OCI-LY1 (cell line): ENCODE data around the gene NOL6.

Experiments used
- H2AFZ ChIP-seq: fragments of 200-600 bp; sonication (generic), shearing (Covaris generic); 2 replicates; pipeline ENCODE4 v1.6.0; 2014; ENCODE audit warnings: antibody characterized with exemption, mild to moderate bottlenecking, low read length
- H3F3A ChIP-seq: fragments of 200-600 bp; sonication (generic), shearing (Covaris generic); 2 replicates; pipeline ENCODE4 v1.6.0; 2014; ENCODE audit warnings: mild to moderate bottlenecking, antibody characterized with exemption, low read length, moderate library complexity; ENCODE audit not compliant: insufficient read depth
- H3K27ac ChIP-seq: fragments of 200-600 bp; sonication (generic); 2 replicates; pipeline ENCODE4 v1.5.1; 2014; ENCODE audit warnings: low read length, mixed run types, mild to moderate bottlenecking, low read depth; ENCODE audit not compliant: poor library complexity, severe bottlenecking
- H3K27me3 ChIP-seq: fragments of 200-600 bp; sonication (generic); 2 replicates; pipeline ENCODE4 v1.6.0; 2014; ENCODE audit warnings: antibody characterized with exemption, mild to moderate bottlenecking, low read length, moderate library complexity; ENCODE audit not compliant: insufficient read depth
- H3K36me3 ChIP-seq: fragments of 200-600 bp; sonication (generic); 2 replicates; pipeline ENCODE4 v1.6.1; 2014; ENCODE audit warnings: mild to moderate bottlenecking, antibody characterized with exemption, low read length, moderate library complexity, mixed read lengths; ENCODE audit not compliant: insufficient read depth
- H3K4me1 ChIP-seq: fragments of 200-600 bp; sonication (generic); 2 replicates; pipeline ENCODE4 v1.5.1; 2014; ENCODE audit warnings: mild to moderate bottlenecking, low read length, moderate library complexity; ENCODE audit not compliant: insufficient read depth, severe bottlenecking
- H3K4me2 ChIP-seq: fragments of 200-600 bp; sonication (generic), shearing (Covaris generic); 2 replicates; pipeline ENCODE4 v1.6.1; 2014; ENCODE audit warnings: low read length
- H3K4me3 ChIP-seq: fragments of 200-600 bp; sonication (generic); 2 replicates; pipeline ENCODE4 v1.5.1; 2014; ENCODE audit warnings: low read length, low read depth, mild to moderate bottlenecking, mixed read lengths; ENCODE audit not compliant: poor library complexity, severe bottlenecking
- H3K79me2 ChIP-seq: fragments of 200-600 bp; shearing (Covaris generic); 2 replicates; pipeline ENCODE4 v1.6.1; 2016; ENCODE audit warnings: mixed run types, low read length, mixed read lengths; ENCODE audit not compliant: insufficient read depth
- H3K9ac ChIP-seq: fragments of 200-600 bp; sonication (generic), shearing (Covaris generic); 2 replicates; pipeline ENCODE4 v1.6.1; 2014; ENCODE audit warnings: mild to moderate bottlenecking, low read length, mixed read lengths
- H3K9me2 ChIP-seq: fragments of 200-600 bp; sonication (generic), shearing (Covaris generic); 2 replicates; pipeline ENCODE4 v1.6.1; 2014; ENCODE audit warnings: low read depth, mild to moderate bottlenecking, low read length, mixed read lengths
- H3K9me3 ChIP-seq: fragments of 200-600 bp; shearing (Covaris generic); 2 replicates; pipeline ENCODE4 v1.6.1; 2014; ENCODE audit warnings: low read length, mixed read lengths
- H4K20me1 ChIP-seq: fragments of 200-600 bp; sonication (generic), shearing (Covaris generic); 2 replicates; pipeline ENCODE4 v1.6.0; 2016; ENCODE audit warnings: mild to moderate bottlenecking, low read length; ENCODE audit not compliant: insufficient read depth
- EZH2 ChIP-seq: fragments of 200-600 bp; sonication (generic), shearing (Covaris generic); IDR thresholded peaks from 2 replicates; pipeline ENCODE4 v1.8.0; 2017; ENCODE audit warnings: borderline replicate concordance, mixed run types, mild to moderate bottlenecking, antibody characterized with exemption, low read length, moderate library complexity, mixed read lengths
- TF ChIP-seq, protein P1 (sequence below): fragments of 200-600 bp; sonication (generic), shearing (Covaris generic); IDR thresholded peaks from 2 replicates; pipeline ENCODE4 v1.5.1; 2017; ENCODE audit warnings: mild to moderate bottlenecking, antibody characterized with exemption, low read length, moderate library complexity, mixed read lengths

NOL6 gene

DNA sequence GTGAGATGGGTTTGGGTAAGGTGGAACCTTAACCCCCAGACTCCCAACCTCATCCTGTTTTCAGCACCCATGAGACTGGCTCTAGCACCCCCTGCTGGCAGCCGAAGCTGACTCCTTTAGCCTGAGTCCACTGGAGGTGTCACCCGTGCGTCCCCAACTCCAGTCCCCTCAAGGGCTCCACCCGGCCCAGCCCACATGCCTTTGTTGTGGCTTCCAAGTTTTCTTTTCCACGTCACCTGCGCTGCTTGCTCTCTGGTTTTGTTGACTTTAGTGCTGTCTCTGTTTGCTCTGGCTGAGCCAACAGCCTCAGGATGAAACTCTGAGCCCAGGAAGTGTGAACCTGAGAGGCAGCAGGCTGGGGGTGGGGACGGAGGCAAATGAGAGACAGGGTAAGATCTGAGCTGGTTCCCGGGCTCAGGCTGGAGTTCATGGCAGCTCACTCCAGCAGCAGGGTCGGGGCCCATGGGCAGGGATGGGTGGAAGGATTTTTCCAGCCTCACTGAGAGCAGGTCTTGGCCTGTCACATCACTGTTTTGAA lies 58.2 kb downstream of the NOL6 start:
- Histone ChIP-seq H4K20me1 (no peaks in the 10 kb centered on the region), H3F3A (no peaks in the 10 kb centered on the region), H3K4me1 (peaks cover 20% of the 10 kb centered on the region), H3K79me2 (no peaks in the 10 kb centered on the region), H3K9ac (no peak overlapping the region), H3K4me3 (no peak overlapping the region), H3K9me2 (no peaks in the 10 kb centered on the region), H3K27ac (no peak overlapping the region), H2AFZ (no peak overlapping the region), H3K27me3 (peaks cover 13% of the 10 kb centered on the region), H3K9me3 (no peaks in the 10 kb centered on the region), H3K4me2 (peak overlapping the region; percentile 20; the same call in 1 of the 2 replicates), H3K36me3 (no peaks in the 10 kb centered on the region)
- TF ChIP-seq, protein P1, sequence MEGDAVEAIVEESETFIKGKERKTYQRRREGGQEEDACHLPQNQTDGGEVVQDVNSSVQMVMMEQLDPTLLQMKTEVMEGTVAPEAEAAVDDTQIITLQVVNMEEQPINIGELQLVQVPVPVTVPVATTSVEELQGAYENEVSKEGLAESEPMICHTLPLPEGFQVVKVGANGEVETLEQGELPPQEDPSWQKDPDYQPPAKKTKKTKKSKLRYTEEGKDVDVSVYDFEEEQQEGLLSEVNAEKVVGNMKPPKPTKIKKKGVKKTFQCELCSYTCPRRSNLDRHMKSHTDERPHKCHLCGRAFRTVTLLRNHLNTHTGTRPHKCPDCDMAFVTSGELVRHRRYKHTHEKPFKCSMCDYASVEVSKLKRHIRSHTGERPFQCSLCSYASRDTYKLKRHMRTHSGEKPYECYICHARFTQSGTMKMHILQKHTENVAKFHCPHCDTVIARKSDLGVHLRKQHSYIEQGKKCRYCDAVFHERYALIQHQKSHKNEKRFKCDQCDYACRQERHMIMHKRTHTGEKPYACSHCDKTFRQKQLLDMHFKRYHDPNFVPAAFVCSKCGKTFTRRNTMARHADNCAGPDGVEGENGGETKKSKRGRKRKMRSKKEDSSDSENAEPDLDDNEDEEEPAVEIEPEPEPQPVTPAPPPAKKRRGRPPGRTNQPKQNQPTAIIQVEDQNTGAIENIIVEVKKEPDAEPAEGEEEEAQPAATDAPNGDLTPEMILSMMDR = peak; percentile 93
- TF ChIP-seq EZH2 = no peak

DNA sequence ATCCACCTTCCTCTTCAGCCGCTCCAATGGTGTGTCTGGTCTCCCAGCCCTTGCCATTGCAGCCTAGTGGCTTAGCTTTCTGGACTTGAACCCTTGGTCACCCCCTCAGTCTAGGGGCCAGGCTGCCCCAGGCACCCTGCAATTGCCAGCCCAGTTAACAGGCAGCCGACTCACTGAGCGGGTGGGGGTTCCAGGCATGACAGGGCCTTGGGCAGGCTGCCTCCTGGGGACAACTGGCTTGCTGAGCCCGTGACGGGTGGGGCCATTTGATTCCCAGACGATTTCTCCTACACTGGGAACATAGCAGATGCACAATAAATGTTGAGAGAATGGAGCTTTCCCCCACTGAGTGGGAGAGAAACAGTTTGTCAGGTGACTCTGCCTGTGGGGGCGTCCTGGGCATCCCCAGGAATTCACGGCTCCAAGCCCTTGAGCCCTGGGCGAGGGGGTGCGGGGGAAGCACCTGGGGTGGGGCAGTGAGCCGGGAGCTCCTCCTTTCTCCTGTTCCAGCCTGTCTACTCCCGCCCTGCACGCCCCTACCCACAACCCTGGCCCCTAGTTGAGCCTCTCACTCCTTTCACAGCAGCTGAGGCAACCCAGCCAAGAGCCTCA lies 58.7 kb downstream of the NOL6 start:
- no peak overlapping the region for H3K27ac ChIP-seq
- no peaks in the 10 kb centered on the region for H3F3A ChIP-seq
- H3K4me2 ChIP-seq = peak overlapping the region; percentile 20; the same call in 1 of the 2 replicates
- peaks cover 20% of the 10 kb centered on the region for H3K4me1 ChIP-seq
- H3K9me3 ChIP-seq = no peaks in the 10 kb centered on the region
- no peaks in the 10 kb centered on the region for H3K9me2 ChIP-seq
- no peaks in the 10 kb centered on the region for H4K20me1 ChIP-seq
- TF ChIP-seq EZH2 = no peak
- TF ChIP-seq, protein P1 = no peak
- no peak overlapping the region for H3K4me3 ChIP-seq
- H2AFZ ChIP-seq = no peak overlapping the region
- H3K79me2 ChIP-seq = no peaks in the 10 kb centered on the region
- H3K27me3 ChIP-seq = peaks cover 13% of the 10 kb centered on the region
- H3K36me3 ChIP-seq = no peaks in the 10 kb centered on the region
- no peak overlapping the region for H3K9ac ChIP-seq

DNA sequence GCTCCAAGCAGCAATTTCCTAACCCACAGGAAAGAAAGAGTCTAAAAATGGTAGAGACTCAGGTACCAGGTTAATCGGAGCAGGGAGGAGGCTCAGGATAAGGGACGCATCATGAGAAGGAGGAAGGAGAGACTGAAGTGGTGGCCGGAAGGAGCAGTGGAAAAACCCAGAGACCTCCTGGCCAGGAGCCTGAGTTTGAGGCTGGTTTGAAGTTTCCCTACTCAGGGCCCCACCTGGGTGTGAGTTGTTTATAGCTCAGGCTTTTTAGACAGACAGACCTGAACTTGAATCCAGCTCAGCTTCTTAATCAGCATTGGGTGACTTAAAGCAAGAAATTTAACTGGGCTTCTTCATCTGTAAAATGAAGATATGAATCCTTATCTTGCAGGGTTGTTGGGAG lies 59.5 kb downstream of the NOL6 start:
- Histone ChIP-seq H2AFZ (no peak overlapping the region), H3K36me3 (no peaks in the 10 kb centered on the region), H3F3A (no peaks in the 10 kb centered on the region), H3K27me3 (peaks cover 13% of the 10 kb centered on the region), H3K4me2 (no peak overlapping the region; the same call in 1 of the 2 replicates), H3K79me2 (no peaks in the 10 kb centered on the region), H4K20me1 (no peaks in the 10 kb centered on the region), H3K9me2 (no peaks in the 10 kb centered on the region), H3K4me1 (peaks cover 20% of the 10 kb centered on the region), H3K27ac (no peak overlapping the region), H3K9me3 (no peaks in the 10 kb centered on the region), H3K4me3 (no peak overlapping the region), H3K9ac (no peak overlapping the region)
- TF ChIP-seq, protein P1 = no peak
- no peak for TF ChIP-seq EZH2
